GM21737 (cell line): ENCODE data around the gene TSPAN11.

Experiments
- ATAC-seq: cut with Tn5 transposase; IDR thresholded peaks from one replicate; pipeline ENCODE4 v1.9.1; 2021; ENCODE audit warnings: mild to moderate bottlenecking, moderate library complexity; ENCODE audit not compliant: unreplicated experiment

TSPAN11 gene

GRCh38 chr12:30977537-30978349, 51.2 kb downstream of the TSPAN11 start:
- no peak for ATAC-seq

DNA sequence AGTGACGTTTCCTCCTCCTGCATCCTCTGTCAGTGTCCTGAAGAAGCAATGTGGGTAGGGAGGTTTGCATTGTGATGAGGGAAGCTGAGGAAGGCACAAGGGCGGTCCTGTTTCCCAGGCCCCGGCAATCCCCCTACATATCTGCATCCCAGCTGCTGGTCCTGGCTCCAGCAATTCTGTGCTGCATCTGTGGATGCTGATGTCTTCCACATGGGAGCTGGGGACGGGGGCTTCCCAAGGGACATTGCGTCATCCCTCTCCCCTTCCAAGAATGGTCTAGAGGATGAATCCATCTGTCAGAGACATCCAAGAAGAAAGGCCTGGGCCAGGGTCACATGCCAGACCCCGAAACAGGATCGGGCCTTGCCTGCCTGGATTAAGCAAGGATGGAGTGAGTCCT, 52.1 kb downstream of the TSPAN11 start:
- ATAC-seq: no peak

GRCh38 chr12:30979371-30980259, 53.1 kb downstream of the TSPAN11 start:
- no peak for ATAC-seq

DNA sequence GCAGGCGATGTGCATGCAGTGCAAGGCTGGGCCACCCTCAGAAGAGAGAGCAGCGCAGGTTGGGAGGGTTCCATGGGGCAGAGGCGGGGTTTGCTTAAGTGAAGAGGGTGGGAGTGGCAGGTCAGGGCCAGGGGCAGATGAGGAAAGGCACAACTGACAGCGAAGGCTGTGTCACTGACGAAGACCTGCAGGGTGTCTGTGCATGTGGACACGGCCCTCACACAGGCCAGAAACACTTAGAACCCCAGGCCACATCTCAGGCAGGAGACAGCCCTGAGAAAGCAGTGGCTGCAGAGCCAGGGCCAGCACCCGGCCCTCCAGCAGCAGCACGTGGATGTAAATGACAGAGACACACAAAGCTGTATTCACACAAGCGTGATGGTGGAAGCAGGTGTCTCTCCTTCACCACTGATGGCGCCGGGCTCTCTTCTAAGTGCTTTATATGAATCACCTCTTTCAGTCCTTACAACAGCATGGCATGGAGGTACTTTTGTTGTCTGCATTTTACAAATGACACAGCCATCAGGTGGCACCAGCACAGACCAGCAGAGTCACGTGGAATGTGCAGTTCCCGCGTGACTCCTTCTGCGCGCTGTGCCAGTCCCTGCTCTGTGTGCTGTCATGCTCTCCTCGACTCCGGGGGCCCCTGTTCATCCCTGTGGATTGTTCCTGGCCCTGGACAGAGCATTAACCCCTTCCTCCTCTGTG, 54.6 kb downstream of the TSPAN11 start:
- ATAC-seq: no peak

DNA sequence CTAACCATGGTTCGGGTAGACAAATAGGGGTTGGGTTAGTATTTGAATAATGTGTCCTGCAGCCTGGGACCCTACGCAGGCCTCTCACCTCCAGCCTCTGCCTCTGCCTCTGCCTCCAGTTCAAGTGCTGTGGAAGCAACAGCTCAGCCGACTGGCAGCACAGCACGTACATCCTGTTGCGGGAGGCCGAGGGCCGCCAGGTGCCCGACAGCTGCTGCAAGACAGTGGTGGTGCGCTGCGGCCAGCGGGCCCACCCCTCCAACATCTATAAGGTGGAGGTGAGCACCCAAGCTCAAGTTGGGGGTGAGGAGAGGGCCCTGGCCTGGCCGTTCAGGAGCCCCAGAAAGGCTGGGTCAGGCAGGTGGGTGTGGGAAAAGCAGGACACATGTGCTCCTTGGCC, 55.9 kb downstream of the TSPAN11 start:
- no peak for ATAC-seq

GRCh38 chr12:30985814-30986452, 59.4 kb downstream of the TSPAN11 start:
- no peak for ATAC-seq

DNA sequence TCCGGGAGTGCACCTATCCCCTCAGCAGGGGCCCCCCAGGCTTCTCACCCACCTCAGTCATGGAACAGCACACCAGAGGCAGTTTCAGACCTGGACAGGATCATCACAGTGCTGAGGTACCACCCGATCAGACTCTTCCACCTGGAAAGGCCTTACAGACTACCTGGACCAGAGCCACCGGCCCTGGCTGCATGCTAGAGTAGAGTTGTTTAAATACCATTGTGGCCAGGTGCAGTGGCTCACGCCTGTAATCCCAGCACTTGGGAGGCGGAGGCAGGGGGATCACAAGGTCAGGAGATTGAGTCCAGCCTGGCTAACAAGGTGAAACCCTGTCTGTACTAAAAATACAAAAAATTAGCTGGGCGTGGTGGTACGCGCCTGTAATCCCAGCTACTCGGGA, 61.5 kb downstream of the TSPAN11 start:
- no peak for ATAC-seq

DNA sequence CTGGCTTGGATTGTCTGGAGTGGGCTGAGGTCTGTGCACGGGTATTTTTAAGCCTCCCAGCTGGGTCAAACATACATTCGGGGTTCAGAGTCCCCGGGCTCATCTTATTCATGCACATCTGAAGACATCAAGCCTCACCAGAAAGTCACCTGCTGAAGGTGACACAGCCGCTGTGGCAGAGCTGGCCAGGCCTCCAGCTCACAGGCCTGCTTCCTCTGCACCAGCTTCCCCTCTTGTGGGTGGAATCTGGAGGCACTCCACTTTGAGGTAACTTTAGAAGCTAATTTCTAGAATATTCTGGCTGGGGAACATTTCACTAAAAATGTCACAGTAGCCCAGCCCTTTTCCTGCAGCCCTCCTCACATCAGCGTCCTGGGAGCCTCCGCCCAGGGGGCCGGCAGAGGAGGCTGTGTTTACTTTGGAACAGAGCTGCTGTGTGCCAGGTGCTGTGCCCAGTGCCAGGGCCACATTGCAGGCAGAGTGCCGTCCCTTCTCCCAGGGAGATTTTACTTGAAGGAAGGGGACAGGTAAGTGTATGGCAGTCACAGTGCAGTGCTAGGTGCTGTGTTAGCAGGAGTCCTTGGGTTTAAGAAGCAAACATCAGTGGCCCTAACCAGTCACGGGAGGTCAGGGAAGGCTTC, 62.2 kb downstream of the TSPAN11 start:
- ATAC-seq: no peak

GRCh38 chr12:30989754-30990153, 63.2 kb downstream of the TSPAN11 start:
- no peak for ATAC-seq

DNA sequence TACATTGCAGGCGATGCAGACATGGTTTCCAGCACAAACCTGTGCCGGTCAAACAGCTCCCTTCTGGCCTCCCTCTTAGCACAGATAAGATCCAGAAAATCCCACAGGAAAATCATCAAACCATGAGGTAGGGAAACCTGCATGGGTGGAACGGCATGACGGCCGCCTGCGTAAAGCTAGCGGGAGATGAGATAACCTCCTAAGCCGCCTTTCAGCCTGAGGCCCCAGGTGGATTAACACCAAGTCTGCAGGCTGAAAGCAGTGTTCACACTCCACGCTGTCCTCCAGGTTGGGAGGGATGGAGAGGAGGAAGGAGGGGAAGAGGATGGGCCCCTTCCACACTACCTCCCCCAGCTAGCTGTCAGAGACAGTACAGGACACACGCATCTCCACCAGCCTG, 63.8 kb downstream of the TSPAN11 start:
- no peak for ATAC-seq

DNA sequence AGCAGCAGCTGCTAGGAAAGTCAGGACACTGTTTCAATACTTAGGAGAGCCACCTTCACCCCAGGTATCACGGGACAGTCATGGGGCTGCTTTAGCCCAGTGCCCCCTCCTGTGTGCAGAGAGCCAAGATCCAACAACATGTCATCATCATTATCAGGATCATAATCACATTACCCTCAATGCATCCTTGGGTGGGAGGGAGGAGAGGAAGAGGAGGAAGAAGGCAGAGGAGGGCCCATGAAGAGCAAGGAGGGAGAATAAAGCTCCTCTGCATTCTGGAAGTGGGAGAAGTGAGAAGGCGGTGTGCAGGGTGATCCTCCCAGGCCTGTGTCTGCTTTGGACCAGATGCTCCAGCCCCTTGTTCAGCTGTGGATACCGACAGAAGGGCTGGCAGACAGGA, 64.2 kb downstream of the TSPAN11 start:
- ATAC-seq: no peak

GRCh38 chr12:30991466-30991865, 64.9 kb downstream of the TSPAN11 start:
- ATAC-seq: no peak

DNA sequence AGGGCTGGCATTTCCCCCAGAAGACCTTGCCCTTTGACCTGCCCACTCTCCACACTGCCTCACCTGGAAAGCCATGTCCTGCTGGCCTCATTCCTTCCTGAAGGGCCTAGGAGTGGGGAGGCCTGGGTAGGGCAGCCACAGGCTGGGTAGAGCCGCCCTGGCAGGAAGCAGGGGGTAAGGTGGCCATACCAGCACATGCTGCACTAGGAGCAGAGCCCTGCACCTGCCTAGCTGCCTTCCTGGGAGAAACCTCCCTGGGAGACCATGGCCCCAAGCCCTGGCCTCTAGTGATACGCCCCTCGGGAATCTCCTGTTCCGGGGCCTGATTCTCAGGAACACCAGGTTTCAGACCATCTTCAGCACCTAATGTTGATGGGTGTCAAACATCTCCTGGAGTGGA, 65.8 kb downstream of the TSPAN11 start:
- no peak for ATAC-seq

- no peak for ATAC-seq
These were observed 67.2 kb downstream of the TSPAN11 start for GRCh38 chr12:30993766-30994165.

DNA sequence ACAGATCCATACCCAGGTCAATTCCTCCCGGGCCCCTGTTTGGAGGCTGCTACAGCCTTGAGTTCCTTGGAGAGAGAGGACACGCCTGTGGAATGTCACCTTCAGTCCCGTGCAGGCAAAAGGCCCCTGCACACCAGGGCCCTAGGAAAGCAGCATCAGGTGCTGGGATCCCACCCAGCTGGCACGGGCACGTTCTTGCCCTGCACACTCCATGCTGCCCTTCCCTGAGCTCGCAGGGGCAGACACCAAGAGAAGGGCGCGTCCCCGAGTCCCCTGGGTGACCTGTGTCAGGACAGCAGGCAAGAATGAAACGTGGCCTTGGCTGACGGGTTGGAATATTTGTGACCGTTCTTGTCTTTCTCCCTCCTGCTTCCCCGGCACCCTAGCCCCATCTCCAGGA, 67.7 kb downstream of the TSPAN11 start:
- ATAC-seq: no peak

- ATAC-seq: no peak
These were observed 69.7 kb downstream of the TSPAN11 start for GRCh38 chr12:30996255-30996654.

DNA sequence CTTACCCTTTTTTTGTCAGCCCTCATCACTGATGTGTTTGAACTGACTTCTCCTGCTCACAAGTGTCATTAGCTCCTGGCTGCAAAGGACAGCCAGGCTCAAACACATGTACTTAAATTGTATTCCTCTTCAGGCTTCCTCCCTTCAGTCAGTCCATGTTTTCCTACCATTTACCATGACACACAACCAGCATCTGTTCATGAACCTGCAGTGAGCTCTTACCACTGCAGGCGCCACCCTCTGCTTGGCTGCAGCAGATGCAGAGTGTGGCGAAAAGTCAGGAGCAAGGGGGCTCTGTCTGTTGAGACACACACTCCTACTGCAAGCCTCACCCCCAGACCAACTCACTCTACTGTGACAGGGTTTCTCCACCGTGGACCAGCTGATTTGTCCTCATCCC, 70.2 kb downstream of the TSPAN11 start:
- no peak for ATAC-seq

GRCh38 chr12:30997685-30998440, 71.3 kb downstream of the TSPAN11 start:
- ATAC-seq: no peak

GRCh38 chr12:30999011-30999410, 72.5 kb downstream of the TSPAN11 start:
- no peak for ATAC-seq

GRCh38 chr12:30999723-31000122, 73.2 kb downstream of the TSPAN11 start:
- ATAC-seq: no peak
